Measurements from ENCODE around the gene SERPINA3. TPM values are rescaled to one million over a fixed set of nuclear protein-coding genes. Genes with fewer than 3 reads are reported as not detected.

Gene SERPINA3
- total and polyA plus RNA-seq, 12 donors: 1.0 to 408 (median 13.4) TPM

- no peak for DNase-seq
- intact Hi-C loops (cut with DNase I): no loop called here
- no peaks in the 10 kb centered on the region for H3K9me3 ChIP-seq
- H3K4me3 ChIP-seq: no peak overlapping the region
- H3K4me1 ChIP-seq: no peaks in the 10 kb centered on the region
- no peak overlapping the region for H3K27ac ChIP-seq
- peaks cover 0 to 50% (median 22%) of the 10 kb centered on the region in 7 donors for H3K27me3 ChIP-seq
- no peak for ATAC-seq
- WGBS, 2 donors: 93 to 94% methylated on average over 7 of the region's 7 CpGs
- no peaks in the 10 kb centered on the region for H3K36me3 ChIP-seq
- TF ChIP-seq CTCF (IDR thresholded peaks at IDR 0.05): no peak
These were observed 60.9 kb downstream of the SERPINA3 start for GRCh38 chr14:94673071-94673470.

Other genes with a start within 250 kb of the SERPINA3 start
- gene SERPINA2, start 245.7 kb upstream of the SERPINA3 start, total RNA-seq: not detected
- gene SERPINA2, start 245.7 kb upstream of the SERPINA3 start, polyA plus RNA-seq: not detected
- gene SERPINA1, start 223.8 kb upstream of the SERPINA3 start, total RNA-seq: 10 to 100 TPM in 1 of 10 donors, 1 to 10 TPM in 9; 1.9 to 38.3 (median 3.8) TPM
- 1 to 10 TPM; 1.1 to 8.7 TPM for gene SERPINA1, start 223.8 kb upstream of the SERPINA3 start, polyA plus RNA-seq
- gene SERPINA11, start 159.6 kb upstream of the SERPINA3 start, total RNA-seq: not detected
- not detected for gene SERPINA11, start 159.6 kb upstream of the SERPINA3 start, polyA plus RNA-seq
- gene SERPINA9, start 136.2 kb upstream of the SERPINA3 start, total RNA-seq: not detected
- not detected for gene SERPINA9, start 136.2 kb upstream of the SERPINA3 start, polyA plus RNA-seq
- not detected for gene SERPINA12, start 102.9 kb upstream of the SERPINA3 start, total RNA-seq
- not detected for gene SERPINA12, start 102.9 kb upstream of the SERPINA3 start, polyA plus RNA-seq
- not detected for gene SERPINA4, start 50.9 kb upstream of the SERPINA3 start, total RNA-seq
- gene SERPINA4, start 50.9 kb upstream of the SERPINA3 start, polyA plus RNA-seq: not detected
- gene SERPINA5, start 31.0 kb upstream of the SERPINA3 start, total RNA-seq: 1 to 10 TPM in 5 of 10 donors, under 1 TPM in 5; 0.28 to 3.9 (median 0.98) TPM
- 1 to 10 TPM; 2.0 to 4.9 TPM for gene SERPINA5, start 31.0 kb upstream of the SERPINA3 start, polyA plus RNA-seq
- gene GSC, start 157.7 kb downstream of the SERPINA3 start, total RNA-seq: under 1 TPM in 6 of 10 donors, not detected in 4; 0.25 to 0.54 (median 0.35) TPM
- under 1 TPM in 1 of 2 donors, not detected in 1; 0.06 TPM for gene GSC, start 157.7 kb downstream of the SERPINA3 start, polyA plus RNA-seq

All from heart right ventricle (tissue), 16 donors.